GM18526 (cell line): Measurements from ENCODE around the gene CROCC2.

Experiments
- POLR2A ChIP-seq: IDR thresholded peaks from 3 replicates; pipeline ENCODE4 v1.6.1; 2011; ENCODE audit not compliant: insufficient read length; ENCODE audit errors: extremely low read depth

The CROCC2 gene

GRCh38 chr2:240948086-240948485 lies 42.0 kb downstream of the CROCC2 start:
- no peak for TF ChIP-seq POLR2A

- TF ChIP-seq POLR2A: no peak
These were observed 43.0 kb downstream of the CROCC2 start for GRCh38 chr2:240948905-240949790.

DNA sequence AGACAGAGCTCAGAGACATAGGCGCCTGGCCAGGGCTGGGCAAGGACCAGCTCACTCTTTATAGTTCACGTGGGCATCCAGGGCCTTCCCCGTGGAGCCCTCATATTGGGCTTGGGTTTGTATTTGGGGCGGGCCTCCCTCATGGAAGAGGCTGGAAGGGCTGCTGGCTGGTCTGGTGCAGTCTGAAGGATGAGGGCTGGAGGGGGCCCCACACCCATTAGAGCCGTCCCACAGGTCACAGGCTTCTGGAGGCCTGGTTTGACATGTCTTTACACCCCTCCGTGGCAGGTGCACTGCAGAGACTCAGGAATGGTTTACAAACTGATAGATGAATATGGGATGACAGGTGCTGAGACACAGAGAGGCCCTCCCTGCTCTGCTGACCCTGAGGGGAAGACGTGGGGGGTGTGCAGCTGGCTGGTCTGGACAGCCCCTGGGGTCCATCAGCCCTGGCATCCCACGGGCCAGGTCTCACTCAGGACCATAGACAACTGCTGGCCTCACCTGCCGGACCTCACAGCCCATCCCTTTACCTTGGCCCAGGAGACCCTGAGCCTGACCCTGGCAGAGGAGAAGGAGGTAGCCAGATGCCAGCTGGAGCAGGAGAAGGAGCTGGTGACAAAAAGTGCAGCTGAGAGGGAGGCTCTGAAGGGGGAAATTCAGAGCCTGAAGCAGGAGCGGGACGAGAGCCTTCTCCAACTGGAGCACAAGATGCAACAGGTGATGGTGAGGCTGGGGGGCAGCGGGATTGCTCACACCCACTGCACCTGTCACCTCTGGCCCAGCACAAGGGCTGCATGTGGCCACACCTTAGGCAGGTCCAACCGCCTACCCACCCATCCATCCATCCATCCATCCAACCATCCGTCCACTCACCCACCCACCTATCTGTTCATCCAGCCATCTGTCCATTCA lies 43.9 kb downstream of the CROCC2 start:
- TF ChIP-seq POLR2A: no peak

DNA sequence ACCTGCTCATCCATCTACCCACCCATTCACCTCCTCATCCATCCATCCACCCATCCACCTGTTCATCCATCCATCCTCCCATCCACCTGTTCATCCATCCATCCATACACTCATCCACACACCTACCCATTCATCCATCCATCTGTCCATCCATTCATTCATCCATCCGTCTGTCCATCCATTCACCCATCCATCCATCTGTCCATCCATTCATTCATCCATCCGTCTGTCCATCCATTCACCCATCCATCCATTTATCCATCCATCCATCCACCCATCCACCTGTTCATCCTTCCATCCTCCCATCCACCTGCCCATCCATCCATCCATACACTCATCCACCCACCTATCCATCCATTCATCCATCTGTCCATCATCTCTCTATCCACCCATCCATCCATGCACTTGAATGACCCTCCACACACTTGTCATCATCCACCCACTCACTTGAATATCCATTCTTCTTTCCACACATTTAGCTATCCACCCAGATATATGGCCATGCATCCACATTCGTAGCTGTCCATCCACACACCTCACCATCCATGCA lies 45.0 kb downstream of the CROCC2 start:
- TF ChIP-seq POLR2A: no peak

DNA sequence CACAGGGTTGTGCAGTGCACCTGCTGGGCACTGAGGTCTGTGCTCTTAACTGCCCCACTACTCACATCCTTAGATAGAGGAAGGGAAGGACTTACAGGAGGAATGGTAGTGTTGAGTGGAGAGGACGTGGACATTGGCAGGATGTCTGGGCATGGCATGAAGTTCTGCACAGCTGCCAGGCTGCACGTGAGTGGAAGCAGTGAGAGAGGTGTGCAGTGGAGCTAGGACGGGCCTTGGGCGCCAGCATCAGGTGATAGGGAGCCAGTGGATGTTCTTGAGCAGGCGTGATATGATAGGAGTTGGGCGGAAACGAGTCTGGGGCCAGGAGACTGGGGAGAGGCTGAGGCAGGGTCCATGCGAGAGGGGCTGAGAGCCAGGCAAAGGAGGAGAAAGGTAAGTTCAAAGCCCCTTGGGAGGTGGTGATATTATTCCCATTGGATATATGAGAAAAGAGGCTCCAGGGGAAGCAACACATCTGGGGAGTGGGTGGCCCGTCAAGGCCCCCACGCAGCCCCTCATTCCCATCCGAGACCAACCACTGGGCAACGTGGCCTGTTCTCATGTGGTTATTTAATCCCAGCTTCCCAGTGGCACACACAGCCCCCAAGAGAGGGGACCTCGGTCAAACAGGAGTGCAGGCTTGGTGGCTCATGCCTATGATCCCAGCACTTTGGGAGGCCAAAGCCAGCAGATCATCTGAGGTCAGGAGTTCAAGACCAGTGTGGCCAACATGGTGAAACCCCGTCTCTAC lies 46.5 kb downstream of the CROCC2 start:
- no peak for TF ChIP-seq POLR2A

- TF ChIP-seq POLR2A: no peak
These were observed 47.6 kb downstream of the CROCC2 start for GRCh38 chr2:240953426-240954410.

DNA sequence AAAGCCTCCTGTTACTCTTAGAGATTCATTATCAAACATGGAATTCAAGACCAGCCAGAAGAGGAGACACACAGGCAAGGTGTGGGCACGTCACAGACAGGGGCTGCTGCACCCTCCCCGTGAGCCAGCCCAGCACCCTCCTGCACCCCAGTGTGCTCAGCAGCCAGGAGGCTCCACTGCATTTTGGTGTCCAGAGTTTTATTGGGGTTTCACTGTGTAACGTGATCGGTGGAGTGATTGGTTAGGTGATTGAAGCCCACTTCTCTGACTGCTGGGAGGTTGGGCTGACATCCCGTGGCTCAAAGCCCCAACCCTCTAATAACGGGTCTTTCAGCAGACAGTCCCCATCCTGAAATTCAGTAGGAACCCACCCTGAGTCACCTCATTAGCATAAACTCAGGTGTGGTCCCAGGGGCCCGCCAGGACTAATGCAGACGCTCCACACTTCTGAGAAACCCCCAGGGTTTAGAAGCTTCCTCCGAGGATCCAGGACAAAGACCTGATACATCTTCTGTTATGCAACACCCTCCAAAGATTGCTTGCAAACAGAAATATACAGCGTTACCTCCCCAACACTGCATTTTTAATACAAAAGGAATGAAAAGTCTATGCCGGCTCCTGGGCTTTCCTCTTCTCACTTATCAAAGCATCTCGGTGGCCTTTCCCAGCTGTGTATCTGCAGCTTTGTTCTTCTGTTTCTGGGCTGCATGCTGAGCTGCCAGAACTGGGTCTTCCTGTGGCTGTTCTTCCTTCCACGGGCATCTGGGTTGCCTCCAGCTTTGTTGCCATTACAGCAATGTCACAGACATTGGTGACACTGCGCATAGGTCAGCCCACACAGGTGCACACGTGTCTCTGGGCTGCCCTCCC lies 48.5 kb downstream of the CROCC2 start:
- TF ChIP-seq POLR2A: no peak

GRCh38 chr2:240955306-240956170 lies 49.4 kb downstream of the CROCC2 start:
- TF ChIP-seq POLR2A: no peak

- no peak for TF ChIP-seq POLR2A
These were observed 50.2 kb downstream of the CROCC2 start for GRCh38 chr2:240956171-240956934.

GRCh38 chr2:240956935-240957655 lies 51.0 kb downstream of the CROCC2 start:
- TF ChIP-seq POLR2A: no peak

DNA sequence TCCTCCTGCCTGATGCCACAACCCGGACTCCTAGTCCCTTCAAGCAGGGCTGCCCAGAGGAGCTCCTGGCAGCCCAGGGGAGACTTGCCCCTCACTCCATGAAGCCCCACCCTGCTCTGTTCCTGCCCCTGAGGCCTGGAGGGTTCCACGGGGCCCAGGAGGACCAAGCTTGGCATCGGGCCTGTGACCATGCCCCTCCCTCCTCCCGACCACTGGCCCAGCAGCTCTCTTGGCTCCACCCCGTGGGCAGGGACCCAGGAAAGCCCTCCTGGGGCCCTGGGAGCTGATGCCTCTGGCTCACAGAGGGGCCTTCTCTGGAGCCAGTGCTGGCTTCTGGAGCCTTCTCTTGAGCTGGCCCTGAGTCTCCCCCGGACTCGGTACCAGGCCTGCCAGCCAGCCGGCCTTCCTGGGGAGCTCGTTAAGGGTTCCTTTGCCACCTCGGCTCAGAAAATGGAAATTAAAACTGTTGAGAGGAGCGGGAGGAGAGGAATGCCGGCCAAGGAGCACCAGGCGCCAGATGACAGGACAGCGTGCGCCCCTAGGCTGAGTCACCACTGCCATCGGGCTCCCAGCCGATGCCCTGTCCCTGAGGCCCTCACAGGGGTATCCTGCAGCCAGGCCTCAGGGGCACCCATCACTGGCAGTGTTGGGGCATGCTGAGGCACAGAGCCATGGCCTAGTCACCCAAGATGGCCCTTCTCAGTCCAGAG lies 51.7 kb downstream of the CROCC2 start:
- TF ChIP-seq POLR2A: no peak
